ENCODE results near the gene ARHGAP45.

DNA sequence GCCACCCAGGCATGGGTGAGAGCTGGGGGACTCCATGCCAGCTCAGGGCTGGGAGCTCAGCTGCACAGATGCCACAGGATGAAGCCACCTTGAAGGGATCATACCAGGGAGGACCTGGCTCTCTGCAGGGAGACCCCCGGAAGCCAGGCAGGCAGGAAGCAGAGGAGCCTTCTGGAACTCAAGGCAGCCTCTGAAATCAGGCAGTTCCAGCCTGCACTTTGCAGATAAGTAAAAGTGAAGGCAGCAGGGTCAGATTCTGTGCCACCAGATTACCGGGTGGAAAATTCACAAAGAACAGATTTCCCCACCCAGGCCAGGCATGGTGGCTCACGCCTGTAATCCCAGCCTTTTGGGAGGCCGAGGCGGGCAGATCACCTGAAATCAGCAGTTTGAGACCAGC is 48.6 kb upstream of the ARHGAP45 start:
- TF ChIP-seq, protein P1, sequence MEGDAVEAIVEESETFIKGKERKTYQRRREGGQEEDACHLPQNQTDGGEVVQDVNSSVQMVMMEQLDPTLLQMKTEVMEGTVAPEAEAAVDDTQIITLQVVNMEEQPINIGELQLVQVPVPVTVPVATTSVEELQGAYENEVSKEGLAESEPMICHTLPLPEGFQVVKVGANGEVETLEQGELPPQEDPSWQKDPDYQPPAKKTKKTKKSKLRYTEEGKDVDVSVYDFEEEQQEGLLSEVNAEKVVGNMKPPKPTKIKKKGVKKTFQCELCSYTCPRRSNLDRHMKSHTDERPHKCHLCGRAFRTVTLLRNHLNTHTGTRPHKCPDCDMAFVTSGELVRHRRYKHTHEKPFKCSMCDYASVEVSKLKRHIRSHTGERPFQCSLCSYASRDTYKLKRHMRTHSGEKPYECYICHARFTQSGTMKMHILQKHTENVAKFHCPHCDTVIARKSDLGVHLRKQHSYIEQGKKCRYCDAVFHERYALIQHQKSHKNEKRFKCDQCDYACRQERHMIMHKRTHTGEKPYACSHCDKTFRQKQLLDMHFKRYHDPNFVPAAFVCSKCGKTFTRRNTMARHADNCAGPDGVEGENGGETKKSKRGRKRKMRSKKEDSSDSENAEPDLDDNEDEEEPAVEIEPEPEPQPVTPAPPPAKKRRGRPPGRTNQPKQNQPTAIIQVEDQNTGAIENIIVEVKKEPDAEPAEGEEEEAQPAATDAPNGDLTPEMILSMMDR (IDR thresholded peaks at IDR 0.05; ENCODE audit: low read depth, low read length, poor library complexity, severe bottlenecking) = no peak
- no peak for TF ChIP-seq EZH2phosphoT487 (IDR thresholded peaks at IDR 0.05; ENCODE audit: borderline replicate concordance, low read length)

All from DOHH2 (cell line).